HG03039 (cell line): ENCODE results near the gene CMPK2.

Experiments used
- ATAC-seq: cut with Tn5 transposase; IDR thresholded peaks from one replicate; pipeline ENCODE4 v1.9.1; 2021; ENCODE audit warnings: mild to moderate bottlenecking, moderate library complexity; ENCODE audit not compliant: unreplicated experiment

Gene CMPK2

GRCh38 chr2:6845903-6846302 lies 19.8 kb downstream of the CMPK2 start:
- ATAC-seq, result no peak

- no peak for ATAC-seq
Observed at GRCh38 chr2:6845312-6845711, 20.4 kb downstream of the CMPK2 start.

GRCh38 chr2:6841537-6842287 lies 24.0 kb downstream of the CMPK2 start:
- no peak for ATAC-seq

GRCh38 chr2:6838673-6839319 lies 26.9 kb downstream of the CMPK2 start:
- ATAC-seq, result no peak

- no peak for ATAC-seq
Observed at GRCh38 chr2:6835467-6835866, 30.2 kb downstream of the CMPK2 start.

- no peak for ATAC-seq
Observed at GRCh38 chr2:6834163-6834562, 31.5 kb downstream of the CMPK2 start.

- no peak for ATAC-seq
Observed at GRCh38 chr2:6833300-6833604, 32.5 kb downstream of the CMPK2 start.

GRCh38 chr2:6832596-6833299 lies 33.0 kb downstream of the CMPK2 start:
- no peak for ATAC-seq

- no peak for ATAC-seq
Observed at GRCh38 chr2:6831229-6831628, 34.5 kb downstream of the CMPK2 start.

- no peak for ATAC-seq
Observed at GRCh38 chr2:6828299-6828584, 37.5 kb downstream of the CMPK2 start.

GRCh38 chr2:6827566-6828298 lies 38.0 kb downstream of the CMPK2 start:
- ATAC-seq, result no peak

- ATAC-seq, result peak; percentile 92
Observed at GRCh38 chr2:6826081-6826913, 39.4 kb downstream of the CMPK2 start.

- no peak for ATAC-seq
Observed at GRCh38 chr2:6824962-6825361, 40.7 kb downstream of the CMPK2 start.

GRCh38 chr2:6823111-6823510 lies 42.6 kb downstream of the CMPK2 start:
- no peak for ATAC-seq

GRCh38 chr2:6822406-6822805 lies 43.3 kb downstream of the CMPK2 start:
- no peak for ATAC-seq

- no peak for ATAC-seq
Observed at GRCh38 chr2:6820903-6821584, 44.7 kb downstream of the CMPK2 start.

- ATAC-seq, result no peak
Observed at GRCh38 chr2:6820236-6820635, 45.5 kb downstream of the CMPK2 start.

- ATAC-seq, result no peak
Observed at GRCh38 chr2:6819668-6820067, 46.0 kb downstream of the CMPK2 start.

- no peak for ATAC-seq
Observed at GRCh38 chr2:6818012-6818411, 47.7 kb downstream of the CMPK2 start.

GRCh38 chr2:6814869-6815268 lies 50.8 kb downstream of the CMPK2 start:
- no peak for ATAC-seq
